ENCODE measurements around the gene TMA7B. TPM values are rescaled to one million over a fixed set of nuclear protein-coding genes. Genes with fewer than 3 reads are reported as not detected.

TMA7B gene
- total and polyA plus RNA-seq, 4 experiments from 2014 or later = 3.3 to 10.2 (median 9.3) TPM; not detected in 1

DNA sequence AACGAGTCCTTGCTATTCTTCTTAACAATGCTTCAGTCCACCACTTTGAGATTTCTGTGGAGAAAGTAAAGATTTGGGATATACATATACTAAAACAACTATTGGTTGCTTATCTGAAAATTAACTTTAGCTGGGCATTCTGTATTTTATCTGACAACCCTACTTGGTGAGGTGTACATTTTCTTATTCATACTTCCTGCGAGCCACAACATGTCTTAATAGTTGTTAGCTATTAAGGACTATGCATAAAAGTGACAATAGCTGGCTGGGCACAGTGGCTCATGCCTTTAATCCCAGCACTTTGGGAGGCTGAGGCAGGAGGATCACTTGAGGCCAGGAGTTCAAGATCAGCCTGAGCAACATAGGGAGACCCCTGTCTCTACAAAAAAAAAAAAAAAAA lies 28.0 kb upstream of the TMA7B start:
- intact Hi-C loops (cut with micrococcal nuclease) = loop anchor here (2.0 to 10.0 kb wide), 2 partner anchors 31 to 97 kb away; partner anchors contain the start of gene GRAP2
- H3K27me3 Mint-ChIP-seq = no peaks in the 10 kb centered on the region
- ChIA-PET POLR2A (ENCODE audit: partially characterized antibody) (interaction anchor here (1.0 to 7.3 kb wide), 6 partner anchors 8 to 271 kb away, joined by 5 to 97 read pairs (median 47); partner anchors contain the start of gene GRAP2), CTCF (ENCODE audit: partially characterized antibody) (interaction anchor here (0.7 to 4.4 kb wide), 20 partner anchors 9 to 762 kb away, joined by 3 to 68 read pairs (median 8); no protein-coding TSS in a partner anchor)
- H3K36me3 Mint-ChIP-seq = peaks cover 9 to 30% of the 10 kb centered on the region in 2 donors
- H3K4me3 Mint-ChIP-seq = peak overlapping the region in 2 of 8 donors; percentile 57 to 58
- no peaks in the 10 kb centered on the region for H3K9me3 ChIP-seq (ENCODE audit: control insufficient read depth in 1 of 2, low read length in 2 of 2)
- peaks cover 46 to 47% (median 46%) of the 10 kb centered on the region in 4 donors for H3K4me1 Mint-ChIP-seq
- peak overlapping the region; percentile 6 for H3K27ac ChIP-seq (ENCODE audit: low read depth, low read length)
- peaks cover 100% of the 10 kb centered on the region for H3K4me1 ChIP-seq (ENCODE audit: insufficient read depth, low read length)
- no peaks in the 10 kb centered on the region for H3K36me3 ChIP-seq (ENCODE audit: insufficient read depth, low read length)
- H3K9me3 Mint-ChIP-seq = no peaks in the 10 kb centered on the region
- peak overlapping the region in 2 of 7 donors; percentile 61 to 81 for H3K27ac Mint-ChIP-seq
- DNase-seq = no peak
- no peaks in the 10 kb centered on the region for H3K27me3 ChIP-seq (ENCODE audit: insufficient read depth, low read length)
- H3K4me3 ChIP-seq (ENCODE audit: low read length in 2 of 2) = no peak overlapping the region

DNA sequence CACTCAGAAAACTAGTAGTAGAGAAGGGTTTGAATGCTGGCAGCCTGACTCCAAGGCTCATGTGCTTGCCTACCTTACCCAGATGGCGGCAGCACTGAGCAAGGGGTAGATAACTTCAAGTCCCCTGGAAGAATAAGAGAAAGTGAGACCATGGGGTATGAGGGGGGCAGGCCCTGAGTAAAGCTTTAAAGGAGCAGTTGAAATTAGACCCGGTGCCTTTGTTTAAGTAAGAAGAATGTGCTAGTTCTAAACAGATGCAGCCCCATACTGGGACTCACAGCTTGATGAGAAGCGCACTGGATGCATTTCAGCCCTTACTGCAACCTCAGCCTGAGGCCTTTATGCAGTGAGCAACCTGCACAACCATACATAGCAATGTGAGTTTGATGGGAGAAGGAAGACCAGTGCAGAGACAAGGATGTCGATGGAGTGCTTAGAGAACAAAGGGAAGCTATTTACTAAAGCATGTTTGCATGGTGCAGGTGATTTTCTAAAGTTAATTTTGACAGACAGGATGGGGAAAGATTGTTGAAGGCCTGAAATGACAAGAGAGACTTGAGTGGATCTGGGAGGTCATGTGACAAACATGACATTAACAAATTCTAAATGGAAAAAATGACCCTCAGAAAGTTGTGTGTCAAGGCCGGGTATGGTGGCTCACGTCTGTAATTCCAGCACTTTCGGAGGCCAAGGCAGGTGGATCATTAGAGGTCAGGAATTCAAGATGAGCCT lies 27.1 kb upstream of the TMA7B start:
- H3K27ac Mint-ChIP-seq = peak overlapping the region in 6 of 7 donors; percentile 92 to 97 (median 96)
- peak in 4 of 5 donors; percentile 55 to 61 (median 58) for DNase-seq
- no peaks in the 10 kb centered on the region for H3K9me3 ChIP-seq (ENCODE audit: control insufficient read depth in 1 of 2, low read length in 2 of 2)
- POLR2A ChIA-PET (ENCODE audit: partially characterized antibody) = interaction anchor here (0.6 to 7.3 kb wide), 12 partner anchors 9 to 453 kb away, joined by 3 to 97 read pairs (median 7); partner anchors contain the start of gene GRAP2
- intact Hi-C loops (cut with micrococcal nuclease) = loop anchor here (2.0 to 10.0 kb wide), 2 partner anchors 32 to 98 kb away; partner anchors contain the start of gene GRAP2
- peaks cover 1 to 29% of the 10 kb centered on the region in 2 donors for H3K36me3 Mint-ChIP-seq
- H3K4me1 Mint-ChIP-seq = peaks cover 55 to 56% (median 55%) of the 10 kb centered on the region in 4 donors
- no peaks in the 10 kb centered on the region for H3K27me3 ChIP-seq (ENCODE audit: insufficient read depth, low read length)
- H3K27me3 Mint-ChIP-seq = no peaks in the 10 kb centered on the region
- no peaks in the 10 kb centered on the region for H3K9me3 Mint-ChIP-seq
- peak overlapping the region; percentile 61 to 88 (median 79) for H3K4me3 Mint-ChIP-seq
- peak overlapping the region; percentile 53 for H3K27ac ChIP-seq (ENCODE audit: low read depth, low read length)
- peaks cover 100% of the 10 kb centered on the region for H3K4me1 ChIP-seq (ENCODE audit: insufficient read depth, low read length)
- CTCF ChIA-PET (ENCODE audit: partially characterized antibody) = interaction anchor here (0.7 to 4.4 kb wide), 20 partner anchors 9 to 404 kb away, joined by 3 to 68 read pairs (median 8); no protein-coding TSS in a partner anchor
- H3K4me3 ChIP-seq (ENCODE audit: low read length in 2 of 2) = no peak overlapping the region
- no peaks in the 10 kb centered on the region for H3K36me3 ChIP-seq (ENCODE audit: insufficient read depth, low read length)

DNA sequence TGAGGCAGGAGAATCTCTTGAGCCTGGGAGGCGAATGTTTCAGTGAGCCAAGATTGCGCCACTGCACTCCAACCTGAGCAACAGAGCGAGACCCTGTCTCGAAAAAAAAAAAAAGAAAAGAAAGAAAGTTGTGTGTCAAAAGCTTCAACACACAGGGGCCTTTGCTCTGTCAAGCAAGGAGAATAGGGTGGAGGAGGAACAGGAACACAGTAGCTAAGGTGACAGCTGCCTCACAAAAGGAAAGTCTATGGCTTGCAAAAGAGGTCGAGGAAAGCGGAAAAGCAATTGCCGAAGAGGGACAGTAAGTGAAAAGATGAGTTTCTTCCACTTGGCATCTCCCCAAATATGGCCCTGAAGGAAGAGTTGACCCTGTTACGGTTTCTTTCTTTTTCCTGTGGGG lies 26.5 kb upstream of the TMA7B start:
- CTCF ChIA-PET (ENCODE audit: partially characterized antibody) = interaction anchor here (0.7 to 4.4 kb wide), 16 partner anchors 9 to 405 kb away, joined by 3 to 68 read pairs (median 9); no protein-coding TSS in a partner anchor
- H3K4me3 Mint-ChIP-seq = peak overlapping the region; percentile 61 to 88 (median 79)
- H3K9me3 Mint-ChIP-seq = no peaks in the 10 kb centered on the region
- no peaks in the 10 kb centered on the region for H3K36me3 ChIP-seq (ENCODE audit: insufficient read depth, low read length)
- H3K4me1 Mint-ChIP-seq = peaks cover 59 to 62% (median 62%) of the 10 kb centered on the region in 4 donors
- peak in 1 of 5 donors; percentile 53 for DNase-seq
- H3K27me3 Mint-ChIP-seq = no peaks in the 10 kb centered on the region
- no peaks in the 10 kb centered on the region for H3K27me3 ChIP-seq (ENCODE audit: insufficient read depth, low read length)
- POLR2A ChIA-PET (ENCODE audit: partially characterized antibody) = interaction anchor here (1.1 to 7.3 kb wide), 11 partner anchors 9 to 272 kb away, joined by 3 to 97 read pairs (median 9); partner anchors contain the start of gene GRAP2
- peak overlapping the region; percentile 53 for H3K27ac ChIP-seq (ENCODE audit: low read depth, low read length)
- H3K27ac Mint-ChIP-seq = peak overlapping the region in 6 of 7 donors; percentile 92 to 97 (median 96)
- intact Hi-C loops (cut with micrococcal nuclease) = loop anchor here (2.0 to 10.0 kb wide), 2 partner anchors 33 to 99 kb away; partner anchors contain the start of gene GRAP2
- H3K36me3 Mint-ChIP-seq = peaks cover 0 to 34% of the 10 kb centered on the region in 2 donors
- no peaks in the 10 kb centered on the region for H3K9me3 ChIP-seq (ENCODE audit: control insufficient read depth in 1 of 2, low read length in 2 of 2)
- peak overlapping the region in 1 of 2 donors; percentile 11 for H3K4me3 ChIP-seq (ENCODE audit: low read length in 2 of 2)
- H3K4me1 ChIP-seq (ENCODE audit: insufficient read depth, low read length) = peaks cover 100% of the 10 kb centered on the region

DNA sequence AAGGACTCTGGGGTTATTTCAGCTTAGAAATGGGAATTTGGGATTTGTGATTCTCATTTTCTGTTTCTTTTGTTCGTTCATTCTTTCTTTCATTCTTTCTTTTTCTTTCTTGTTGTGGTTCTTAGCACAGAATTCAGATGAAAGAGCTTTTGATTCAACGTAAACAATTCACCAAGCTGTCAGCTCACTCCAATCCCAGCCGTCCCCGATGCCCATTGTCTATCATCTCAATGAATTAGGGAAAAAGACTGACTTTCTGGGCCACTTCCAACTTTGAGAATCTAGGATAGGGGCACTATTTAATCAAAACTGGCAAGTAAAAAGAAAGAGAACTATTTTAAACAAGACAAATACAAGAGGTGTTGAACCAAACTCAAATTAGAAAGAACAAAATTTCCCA lies 25.1 kb upstream of the TMA7B start:
- Mint-ChIP-seq H3K4me1 (peaks cover 66 to 73% (median 71%) of the 10 kb centered on the region in 4 donors), H3K27me3 (no peaks in the 10 kb centered on the region), H3K27ac (peak overlapping the region in 6 of 7 donors; percentile 92 to 97 (median 96)), H3K9me3 (no peaks in the 10 kb centered on the region), H3K36me3 (peaks cover 0 to 34% of the 10 kb centered on the region in 2 donors), H3K4me3 (peak overlapping the region; percentile 62 to 88 (median 74))
- Histone ChIP-seq H3K27me3 (ENCODE audit: insufficient read depth, low read length) (no peaks in the 10 kb centered on the region), H3K27ac (ENCODE audit: low read depth, low read length) (peak overlapping the region; percentile 53), H3K9me3 (ENCODE audit: control insufficient read depth in 1 of 2, low read length in 2 of 2) (no peaks in the 10 kb centered on the region), H3K4me1 (ENCODE audit: insufficient read depth, low read length) (peaks cover 100% of the 10 kb centered on the region), H3K36me3 (ENCODE audit: insufficient read depth, low read length) (no peaks in the 10 kb centered on the region), H3K4me3 (ENCODE audit: low read length in 2 of 2) (no peak overlapping the region)
- no peak for DNase-seq
- CTCF ChIA-PET (ENCODE audit: partially characterized antibody) = interaction anchor here (0.9 to 4.4 kb wide), 9 partner anchors 8 to 310 kb away, joined by 3 to 68 read pairs (median 3); no protein-coding TSS in a partner anchor
- intact Hi-C loops (cut with micrococcal nuclease) = loop anchor here (10.0 kb wide), 1 partner anchor 100 kb away; no protein-coding TSS in a partner anchor
- POLR2A ChIA-PET (ENCODE audit: partially characterized antibody) = interaction anchor here (1.1 to 7.3 kb wide), 7 partner anchors 8 to 109 kb away, joined by 3 to 97 read pairs (median 31); partner anchors contain the start of gene GRAP2

DNA sequence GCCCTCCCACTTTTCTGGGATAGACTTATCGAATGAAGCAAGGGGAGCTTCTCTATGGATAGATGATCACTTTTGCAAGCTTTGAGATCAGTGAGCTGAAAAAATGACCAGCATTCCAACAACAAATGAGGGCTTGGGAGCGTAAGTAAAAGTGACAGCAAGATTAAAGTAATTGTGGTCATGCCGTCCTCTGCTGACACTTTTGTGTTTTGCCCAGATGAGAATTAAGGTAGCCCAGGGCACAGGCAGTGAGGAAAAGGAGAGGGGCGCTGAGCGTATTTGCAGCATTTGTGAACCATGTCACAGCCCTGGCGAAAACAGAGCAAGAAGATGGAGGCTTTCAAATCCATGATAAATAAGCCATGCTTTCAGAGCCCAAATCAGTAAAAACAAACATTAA lies 24.6 kb upstream of the TMA7B start:
- H3K4me1 ChIP-seq (ENCODE audit: insufficient read depth, low read length) = peaks cover 100% of the 10 kb centered on the region
- H3K9me3 ChIP-seq (ENCODE audit: control insufficient read depth in 1 of 2, low read length in 2 of 2) = no peaks in the 10 kb centered on the region
- no peaks in the 10 kb centered on the region for H3K36me3 ChIP-seq (ENCODE audit: insufficient read depth, low read length)
- no peaks in the 10 kb centered on the region for H3K9me3 Mint-ChIP-seq
- intact Hi-C loops (cut with micrococcal nuclease) = loop anchor here (10.0 kb wide), 1 partner anchor 101 kb away; no protein-coding TSS in a partner anchor
- POLR2A ChIA-PET (ENCODE audit: partially characterized antibody) = interaction anchor here (1.1 to 7.3 kb wide), 7 partner anchors 7 to 108 kb away, joined by 3 to 97 read pairs (median 31); partner anchors contain the start of gene GRAP2
- peaks cover 70 to 78% (median 76%) of the 10 kb centered on the region in 4 donors for H3K4me1 Mint-ChIP-seq
- H3K36me3 Mint-ChIP-seq = peaks cover 0 to 36% of the 10 kb centered on the region in 2 donors
- H3K27ac Mint-ChIP-seq = peak overlapping the region in 6 of 7 donors; percentile 92 to 97 (median 96)
- H3K4me3 Mint-ChIP-seq = peak overlapping the region; percentile 62 to 88 (median 78)
- H3K27me3 ChIP-seq (ENCODE audit: insufficient read depth, low read length) = no peaks in the 10 kb centered on the region
- no peak for DNase-seq
- H3K27me3 Mint-ChIP-seq = no peaks in the 10 kb centered on the region
- CTCF ChIA-PET (ENCODE audit: partially characterized antibody) = interaction anchor here (0.9 to 4.4 kb wide), 8 partner anchors 8 to 311 kb away, joined by 3 to 68 read pairs (median 4); no protein-coding TSS in a partner anchor
- peak overlapping the region; percentile 53 for H3K27ac ChIP-seq (ENCODE audit: low read depth, low read length)
- H3K4me3 ChIP-seq (ENCODE audit: low read length in 2 of 2) = no peak overlapping the region

DNA sequence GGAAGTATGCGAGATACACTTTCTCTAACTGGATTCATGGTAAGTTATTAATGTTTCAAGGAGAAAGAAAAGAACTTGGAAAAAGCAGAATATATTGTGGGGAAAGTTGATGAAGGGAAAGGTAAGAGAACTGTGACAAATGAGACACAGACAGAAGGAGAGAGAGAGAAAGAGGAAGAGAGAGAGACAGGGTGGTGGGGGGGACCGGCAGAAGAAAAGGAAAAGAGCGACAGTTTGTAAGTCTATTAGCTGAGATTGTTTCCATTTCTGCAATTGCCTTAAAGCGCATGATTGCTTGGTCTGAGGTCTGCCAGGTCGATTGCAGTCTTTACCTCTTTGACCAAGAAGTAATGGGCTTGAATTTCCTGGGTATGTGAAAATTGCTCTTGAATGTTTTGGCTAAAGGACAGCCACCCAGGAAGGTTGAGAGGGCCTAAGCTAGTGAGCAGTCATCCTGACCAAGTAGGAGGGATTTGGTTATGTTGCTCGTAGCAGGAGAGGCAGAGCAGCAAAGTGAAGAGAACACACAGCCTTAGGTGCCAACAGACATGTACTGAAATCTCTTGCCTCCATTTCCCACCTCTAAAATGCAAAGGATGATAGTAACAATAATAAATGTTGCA lies 23.6 kb upstream of the TMA7B start:
- intact Hi-C loops (cut with micrococcal nuclease) = loop anchor here (10.0 kb wide), 1 partner anchor 102 kb away; no protein-coding TSS in a partner anchor
- Histone ChIP-seq H3K9me3 (ENCODE audit: control insufficient read depth in 1 of 2, low read length in 2 of 2) (no peaks in the 10 kb centered on the region), H3K27me3 (ENCODE audit: insufficient read depth, low read length) (no peaks in the 10 kb centered on the region), H3K36me3 (ENCODE audit: insufficient read depth, low read length) (no peaks in the 10 kb centered on the region), H3K4me3 (ENCODE audit: low read length in 2 of 2) (no peak overlapping the region), H3K27ac (ENCODE audit: low read depth, low read length) (peak overlapping the region; percentile 53), H3K4me1 (ENCODE audit: insufficient read depth, low read length) (peaks cover 100% of the 10 kb centered on the region)
- DNase-seq = peak in 1 of 5 donors; percentile 52
- H3K27me3 Mint-ChIP-seq = no peaks in the 10 kb centered on the region
- H3K4me3 Mint-ChIP-seq = peak overlapping the region; percentile 62 to 88 (median 78)
- CTCF ChIA-PET (ENCODE audit: partially characterized antibody) = interaction anchor here (0.8 to 1.5 kb wide), 3 partner anchors 9 to 88 kb away, joined by 3 to 9 read pairs (median 3); no protein-coding TSS in a partner anchor
- no peaks in the 10 kb centered on the region for H3K9me3 Mint-ChIP-seq
- POLR2A ChIA-PET (ENCODE audit: partially characterized antibody) = interaction anchor here (1.1 to 4.5 kb wide), 8 partner anchors 10 to 275 kb away, joined by 4 to 44 read pairs (median 9); no protein-coding TSS in a partner anchor
- H3K4me1 Mint-ChIP-seq = peaks cover 78 to 87% (median 85%) of the 10 kb centered on the region in 4 donors
- peak overlapping the region in 6 of 7 donors; percentile 92 to 97 (median 96) for H3K27ac Mint-ChIP-seq
- H3K36me3 Mint-ChIP-seq = peaks cover 0 to 36% of the 10 kb centered on the region in 2 donors

Measured in CD4-positive, alpha-beta memory T cell (primary cell).